ENCODE data around the gene SMYD2.

Gene SMYD2

GRCh38 chr1:214380396-214380795 lies 99.4 kb downstream of the SMYD2 start:
- no peak overlapping the region for H3K9ac ChIP-seq (ENCODE audit: low read depth, low read length)
- H4K20me1 ChIP-seq (ENCODE audit: insufficient read depth, low read length) = no peaks in the 10 kb centered on the region
- H3K36me3 ChIP-seq (ENCODE audit: insufficient read depth, low read length) = peaks cover 14% of the 10 kb centered on the region; the same call in 1 of the 2 replicates
- no peak overlapping the region for H2AFZ ChIP-seq (ENCODE audit: low read depth, low read length)
- H3K27ac ChIP-seq (ENCODE audit: low read length) = no peak overlapping the region
- H3K4me1 ChIP-seq (ENCODE audit: insufficient read depth, low read length) = no peaks in the 10 kb centered on the region
- no peaks in the 10 kb centered on the region for H3K9me3 ChIP-seq (ENCODE audit: insufficient read depth, low read length, severe bottlenecking)
- TF ChIP-seq EZH2 (IDR thresholded peaks at IDR 0.05; ENCODE audit: borderline replicate concordance, low read depth, low read length, severe bottlenecking) = no peak
- no peak for TF ChIP-seq CTCF (IDR thresholded peaks at IDR 0.05; ENCODE audit: borderline replicate concordance, extremely low read depth, low read length, poor library complexity, severe bottlenecking)
- no peak overlapping the region for H3K4me3 ChIP-seq (ENCODE audit: low read depth in 1 of 2, low read length in 2 of 2)
- ATAC-seq (ENCODE audit: insufficient read depth, low read depth) = no peak
- no peaks in the 10 kb centered on the region for H3K79me2 ChIP-seq (ENCODE audit: insufficient read depth, low read length)
- DNase-seq = no peak
- H3K27me3 ChIP-seq (ENCODE audit: insufficient read depth, low read length, poor library complexity) = no peaks in the 10 kb centered on the region
- H3K4me2 ChIP-seq (ENCODE audit: insufficient read depth, low read length) = no peak overlapping the region

GRCh38 chr1:214380986-214381695 lies 100.2 kb downstream of the SMYD2 start:
- Histone ChIP-seq H3K36me3 (ENCODE audit: insufficient read depth, low read length) (peaks cover 14% of the 10 kb centered on the region; the same call in 1 of the 2 replicates), H3K9me3 (ENCODE audit: insufficient read depth, low read length, severe bottlenecking) (no peaks in the 10 kb centered on the region), H3K4me1 (ENCODE audit: insufficient read depth, low read length) (no peaks in the 10 kb centered on the region), H2AFZ (ENCODE audit: low read depth, low read length) (no peak overlapping the region), H3K9ac (ENCODE audit: low read depth, low read length) (no peak overlapping the region), H3K4me2 (ENCODE audit: insufficient read depth, low read length) (no peak overlapping the region), H3K79me2 (ENCODE audit: insufficient read depth, low read length) (no peaks in the 10 kb centered on the region), H3K4me3 (ENCODE audit: low read depth in 1 of 2, low read length in 2 of 2) (no peak overlapping the region), H3K27me3 (ENCODE audit: insufficient read depth, low read length, poor library complexity) (no peaks in the 10 kb centered on the region), H3K27ac (ENCODE audit: low read length) (no peak overlapping the region), H4K20me1 (ENCODE audit: insufficient read depth, low read length) (no peaks in the 10 kb centered on the region)
- DNase-seq (no peak), ATAC-seq (ENCODE audit: insufficient read depth, low read depth) (no peak)
- TF ChIP-seq CTCF (IDR thresholded peaks at IDR 0.05; ENCODE audit: borderline replicate concordance, extremely low read depth, low read length, poor library complexity, severe bottlenecking) (no peak), EZH2 (IDR thresholded peaks at IDR 0.05; ENCODE audit: borderline replicate concordance, low read depth, low read length, severe bottlenecking) (no peak)

GRCh38 chr1:214383381-214384372 lies 102.7 kb downstream of the SMYD2 start:
- peaks cover 14% of the 10 kb centered on the region; the same call in 1 of the 2 replicates for H3K36me3 ChIP-seq (ENCODE audit: insufficient read depth, low read length)
- no peaks in the 10 kb centered on the region for H3K79me2 ChIP-seq (ENCODE audit: insufficient read depth, low read length)
- H3K4me2 ChIP-seq (ENCODE audit: insufficient read depth, low read length) = no peak overlapping the region
- no peak overlapping the region for H2AFZ ChIP-seq (ENCODE audit: low read depth, low read length)
- no peak for ATAC-seq (ENCODE audit: insufficient read depth, low read depth)
- no peak overlapping the region for H3K4me3 ChIP-seq (ENCODE audit: low read depth in 1 of 2, low read length in 2 of 2)
- H4K20me1 ChIP-seq (ENCODE audit: insufficient read depth, low read length) = no peaks in the 10 kb centered on the region
- no peaks in the 10 kb centered on the region for H3K4me1 ChIP-seq (ENCODE audit: insufficient read depth, low read length)
- H3K9me3 ChIP-seq (ENCODE audit: insufficient read depth, low read length, severe bottlenecking) = no peaks in the 10 kb centered on the region
- no peak for DNase-seq
- TF ChIP-seq CTCF (IDR thresholded peaks at IDR 0.05; ENCODE audit: borderline replicate concordance, extremely low read depth, low read length, poor library complexity, severe bottlenecking) (no peak), EZH2 (IDR thresholded peaks at IDR 0.05; ENCODE audit: borderline replicate concordance, low read depth, low read length, severe bottlenecking) (no peak)
- no peak overlapping the region for H3K27ac ChIP-seq (ENCODE audit: low read length)
- H3K27me3 ChIP-seq (ENCODE audit: insufficient read depth, low read length, poor library complexity) = no peaks in the 10 kb centered on the region
- H3K9ac ChIP-seq (ENCODE audit: low read depth, low read length) = no peak overlapping the region

Measured in DND-41 (cell line).